ENCODE results near the gene CACNB4.

Gene CACNB4

DNA sequence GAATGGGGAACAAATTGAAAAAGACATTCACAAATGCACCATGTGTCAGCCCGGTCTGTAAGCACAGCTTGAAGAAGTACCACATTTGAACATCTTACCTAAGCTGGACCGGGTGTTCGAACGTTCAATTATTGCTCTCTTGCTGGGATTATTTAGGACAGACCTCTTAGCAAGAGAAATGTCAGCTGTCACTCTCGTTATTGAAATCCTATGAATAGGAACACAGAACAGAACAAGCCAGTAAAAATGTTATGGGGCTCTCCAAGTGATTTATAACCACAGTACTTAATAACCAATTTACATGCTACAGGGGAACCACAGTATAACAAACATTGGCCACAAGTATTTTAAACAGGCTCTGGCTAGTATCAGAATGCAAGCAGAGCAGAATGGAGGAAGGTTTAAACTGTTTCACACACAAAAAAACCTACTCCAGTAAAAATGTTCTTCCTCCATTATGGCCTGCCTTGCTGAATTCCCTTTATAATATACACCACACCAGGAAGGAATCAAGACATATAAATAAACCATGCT is 238.2 kb downstream of the CACNB4 start:
- no peak for DNase-seq (ENCODE audit: low read depth, low spot score)
- no peaks in the 10 kb centered on the region for H3K4me1 ChIP-seq (ENCODE audit: control insufficient read depth, insufficient read depth, low read length)
- no peaks in the 10 kb centered on the region for H3K36me3 ChIP-seq (ENCODE audit: control insufficient read depth, insufficient read depth, low read length)
- WGBS (ENCODE audit: insufficient coverage, insufficient read length), result no CpG with 5 or more reads among the region's 5 CpGs
- no peaks in the 10 kb centered on the region for H3K9me3 ChIP-seq (ENCODE audit: control insufficient read depth, insufficient read depth, low read length)
- H3K27ac ChIP-seq (ENCODE audit: low read length), result no peak overlapping the region
- H3K4me3 ChIP-seq (ENCODE audit: low read length), result no peak overlapping the region
- no peaks in the 10 kb centered on the region for H3K27me3 ChIP-seq (ENCODE audit: control insufficient read depth, insufficient read depth, low read length)

DNA sequence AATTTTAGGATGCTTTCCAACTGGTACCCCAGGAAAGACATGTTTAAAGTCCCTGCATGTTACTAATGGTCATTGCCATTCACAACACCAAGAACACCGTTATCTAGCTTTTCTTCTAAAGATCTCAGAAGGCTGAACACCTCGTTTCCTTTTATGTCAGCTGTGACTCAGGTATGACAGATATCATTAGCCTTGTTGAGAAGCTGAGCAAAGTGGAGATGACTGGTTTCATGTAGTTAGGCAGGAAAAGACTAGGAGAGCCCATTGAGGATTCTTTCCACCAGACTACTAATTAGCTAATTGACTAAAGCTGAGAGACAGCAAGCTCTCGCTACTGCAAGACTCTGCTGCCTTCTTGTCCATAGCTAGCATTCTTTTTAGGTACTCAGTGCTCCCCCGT is 238.6 kb downstream of the CACNB4 start:
- Histone ChIP-seq H3K36me3 (ENCODE audit: control insufficient read depth, insufficient read depth, low read length) (no peaks in the 10 kb centered on the region), H3K4me3 (ENCODE audit: low read length) (no peak overlapping the region), H3K27me3 (ENCODE audit: control insufficient read depth, insufficient read depth, low read length) (no peaks in the 10 kb centered on the region), H3K4me1 (ENCODE audit: control insufficient read depth, insufficient read depth, low read length) (no peaks in the 10 kb centered on the region), H3K27ac (ENCODE audit: low read length) (no peak overlapping the region), H3K9me3 (ENCODE audit: control insufficient read depth, insufficient read depth, low read length) (no peaks in the 10 kb centered on the region)
- no CpG with 5 or more reads among the region's 4 CpGs for WGBS (ENCODE audit: insufficient coverage, insufficient read length)
- no peak for DNase-seq (ENCODE audit: low read depth, low spot score)

DNA sequence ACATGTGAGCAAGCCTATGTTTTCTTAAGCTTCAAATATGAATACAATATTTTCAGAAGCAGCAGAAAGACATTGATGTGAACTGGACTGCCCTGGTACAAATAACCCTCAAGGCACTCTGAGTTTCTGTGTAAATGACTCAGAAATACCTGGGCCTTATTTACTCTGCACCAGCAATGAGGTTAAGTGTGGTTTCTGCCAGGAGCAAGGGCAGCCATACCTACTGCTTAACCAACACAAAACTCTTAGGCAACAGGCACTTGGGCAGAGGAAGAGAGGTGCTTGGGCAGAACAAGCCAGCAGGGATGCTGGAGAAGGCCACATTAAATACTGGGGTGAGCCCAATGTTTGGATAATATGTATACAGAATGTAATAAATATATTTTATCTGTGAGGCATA is 241.2 kb downstream of the CACNB4 start:
- DNase-seq (ENCODE audit: low read depth, low spot score), result no peak
- Histone ChIP-seq H3K9me3 (ENCODE audit: control insufficient read depth, insufficient read depth, low read length) (no peaks in the 10 kb centered on the region), H3K4me3 (ENCODE audit: low read length) (no peak overlapping the region), H3K27me3 (ENCODE audit: control insufficient read depth, insufficient read depth, low read length) (no peaks in the 10 kb centered on the region), H3K27ac (ENCODE audit: low read length) (no peak overlapping the region), H3K36me3 (ENCODE audit: control insufficient read depth, insufficient read depth, low read length) (no peaks in the 10 kb centered on the region), H3K4me1 (ENCODE audit: control insufficient read depth, insufficient read depth, low read length) (no peaks in the 10 kb centered on the region)

DNA sequence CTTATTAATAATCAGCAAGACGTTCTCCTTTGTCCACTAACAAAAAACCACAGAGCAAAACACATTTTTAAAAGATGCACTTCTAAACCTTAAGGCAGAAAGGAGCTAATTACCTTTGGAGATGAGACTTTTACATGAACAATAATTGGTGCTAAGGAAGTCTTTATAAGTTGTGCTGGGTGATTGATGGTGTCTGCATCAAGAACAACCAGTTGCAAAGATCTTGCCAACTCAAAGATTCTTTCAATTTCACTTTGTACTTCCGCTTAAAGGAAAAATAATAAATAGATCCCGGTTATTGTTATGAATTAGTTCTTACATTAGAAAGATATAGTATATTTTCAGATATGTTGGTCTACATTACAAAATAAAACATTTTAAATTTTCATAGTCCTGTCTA is 243.7 kb downstream of the CACNB4 start:
- no peak for DNase-seq (ENCODE audit: low read depth, low spot score)
- Histone ChIP-seq H3K36me3 (ENCODE audit: control insufficient read depth, insufficient read depth, low read length) (no peaks in the 10 kb centered on the region), H3K4me3 (ENCODE audit: low read length) (no peak overlapping the region), H3K9me3 (ENCODE audit: control insufficient read depth, insufficient read depth, low read length) (no peaks in the 10 kb centered on the region), H3K27me3 (ENCODE audit: control insufficient read depth, insufficient read depth, low read length) (no peaks in the 10 kb centered on the region), H3K27ac (ENCODE audit: low read length) (no peak overlapping the region), H3K4me1 (ENCODE audit: control insufficient read depth, insufficient read depth, low read length) (no peaks in the 10 kb centered on the region)
- no CpG with 5 or more reads among the region's 3 CpGs for WGBS (ENCODE audit: insufficient coverage, insufficient read length)

DNA sequence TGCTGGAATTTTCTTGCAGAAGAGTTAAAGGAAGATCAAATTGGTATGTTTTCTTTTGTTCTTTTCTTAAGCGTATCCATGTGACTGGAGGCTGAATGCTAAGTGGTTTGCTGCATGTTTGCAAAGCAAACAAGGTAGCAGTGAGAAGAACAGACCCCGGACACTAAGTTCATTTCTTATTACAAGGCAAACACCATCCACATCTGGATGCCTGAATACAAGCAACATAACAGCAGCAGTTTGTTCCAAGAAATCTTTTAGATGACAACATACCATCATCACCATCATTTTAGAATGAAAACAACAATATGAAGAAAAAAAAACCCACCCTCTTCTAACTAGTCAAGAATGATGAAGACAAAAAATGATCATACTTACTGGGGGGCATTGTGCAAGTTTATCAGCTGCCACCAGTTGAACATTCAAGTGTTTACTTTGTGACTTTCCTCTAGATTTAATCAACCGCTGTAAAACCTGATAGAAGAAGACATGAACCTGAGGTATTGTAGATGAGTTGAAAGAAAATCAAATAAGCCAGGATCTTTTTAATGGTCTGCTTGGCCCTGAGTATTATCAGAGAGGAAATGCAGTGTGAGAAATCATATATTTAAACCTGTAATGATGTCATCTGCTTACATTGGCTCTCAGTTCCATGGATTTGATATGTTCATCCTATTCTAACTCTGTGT is 245.6 kb downstream of the CACNB4 start:
- Histone ChIP-seq H3K27me3 (ENCODE audit: control insufficient read depth, insufficient read depth, low read length) (no peaks in the 10 kb centered on the region), H3K4me1 (ENCODE audit: control insufficient read depth, insufficient read depth, low read length) (no peaks in the 10 kb centered on the region), H3K9me3 (ENCODE audit: control insufficient read depth, insufficient read depth, low read length) (no peaks in the 10 kb centered on the region), H3K36me3 (ENCODE audit: control insufficient read depth, insufficient read depth, low read length) (no peaks in the 10 kb centered on the region), H3K4me3 (ENCODE audit: low read length) (no peak overlapping the region), H3K27ac (ENCODE audit: low read length) (no peak overlapping the region)
- WGBS (ENCODE audit: insufficient coverage, insufficient read length), result no CpG with 5 or more reads among the region's 3 CpGs
- no peak for DNase-seq (ENCODE audit: low read depth, low spot score)

DNA sequence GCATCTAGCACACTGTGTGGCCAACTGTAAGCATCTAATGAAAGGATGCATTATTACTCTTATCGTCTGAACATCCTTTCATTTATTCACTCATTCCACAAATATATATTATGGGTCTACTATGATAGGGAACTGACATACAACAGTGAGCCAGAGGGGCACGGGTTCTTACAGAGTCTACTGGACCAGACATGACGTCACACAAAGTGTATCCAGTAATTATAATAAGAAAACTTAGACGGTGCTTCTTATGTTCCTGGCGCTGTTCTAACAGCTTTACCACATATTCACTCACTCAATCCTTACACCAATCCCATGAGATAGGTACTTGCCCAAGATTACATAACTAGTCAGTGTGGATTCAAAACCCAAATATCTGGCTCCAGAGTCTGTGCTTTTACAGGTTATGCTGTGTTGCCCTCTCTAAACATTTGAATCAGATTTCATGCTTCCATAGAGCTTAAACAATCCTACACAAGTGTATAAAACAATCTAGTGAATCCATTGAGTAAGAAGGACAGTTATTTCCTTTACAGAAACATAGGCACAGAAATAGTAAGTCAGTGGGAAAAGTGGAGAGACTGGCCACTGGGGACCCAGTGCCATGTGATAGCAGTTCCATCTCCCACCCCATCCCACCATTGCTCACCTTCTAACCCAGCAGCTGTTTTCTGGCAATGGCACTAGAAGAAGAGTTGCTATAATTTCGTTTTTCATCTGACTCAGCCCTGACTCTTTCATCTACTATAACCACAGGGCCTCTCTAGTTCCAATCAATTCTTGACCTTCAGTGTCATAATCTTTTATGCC is 246.4 kb downstream of the CACNB4 start:
- no peak for DNase-seq (ENCODE audit: low read depth, low spot score)
- Histone ChIP-seq H3K4me3 (ENCODE audit: low read length) (no peak overlapping the region), H3K36me3 (ENCODE audit: control insufficient read depth, insufficient read depth, low read length) (no peaks in the 10 kb centered on the region), H3K9me3 (ENCODE audit: control insufficient read depth, insufficient read depth, low read length) (no peaks in the 10 kb centered on the region), H3K27me3 (ENCODE audit: control insufficient read depth, insufficient read depth, low read length) (no peaks in the 10 kb centered on the region), H3K4me1 (ENCODE audit: control insufficient read depth, insufficient read depth, low read length) (no peaks in the 10 kb centered on the region), H3K27ac (ENCODE audit: low read length) (no peak overlapping the region)
- WGBS (ENCODE audit: insufficient coverage, insufficient read length), result no CpG with 5 or more reads among the region's 6 CpGs

DNA sequence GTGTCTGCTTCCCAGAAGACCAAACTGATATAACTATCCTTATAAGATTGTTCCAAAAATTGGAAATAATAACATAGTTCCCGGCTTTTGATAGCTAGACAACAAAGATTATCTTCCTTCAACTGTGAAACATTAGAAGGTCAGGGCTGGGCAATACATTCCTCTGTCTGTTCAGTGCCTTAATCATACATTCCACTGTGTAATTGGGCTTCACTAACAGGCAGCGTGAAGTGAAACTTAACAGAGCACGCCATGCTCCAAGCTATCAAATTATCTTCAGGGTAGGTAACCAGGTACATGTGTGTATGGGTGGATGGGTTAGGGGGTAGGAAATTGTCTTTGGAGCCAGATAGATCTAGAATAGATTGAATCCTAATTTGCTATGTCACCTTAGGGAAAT is 247.1 kb downstream of the CACNB4 start:
- DNase-seq (ENCODE audit: low read depth, low spot score), result no peak
- no peaks in the 10 kb centered on the region for H3K36me3 ChIP-seq (ENCODE audit: control insufficient read depth, insufficient read depth, low read length)
- H3K4me3 ChIP-seq (ENCODE audit: low read length), result no peak overlapping the region
- no peaks in the 10 kb centered on the region for H3K4me1 ChIP-seq (ENCODE audit: control insufficient read depth, insufficient read depth, low read length)
- no peak overlapping the region for H3K27ac ChIP-seq (ENCODE audit: low read length)
- WGBS (ENCODE audit: insufficient coverage, insufficient read length), result no CpG with 5 or more reads among the region's 3 CpGs
- no peaks in the 10 kb centered on the region for H3K9me3 ChIP-seq (ENCODE audit: control insufficient read depth, insufficient read depth, low read length)
- H3K27me3 ChIP-seq (ENCODE audit: control insufficient read depth, insufficient read depth, low read length), result no peaks in the 10 kb centered on the region

DNA sequence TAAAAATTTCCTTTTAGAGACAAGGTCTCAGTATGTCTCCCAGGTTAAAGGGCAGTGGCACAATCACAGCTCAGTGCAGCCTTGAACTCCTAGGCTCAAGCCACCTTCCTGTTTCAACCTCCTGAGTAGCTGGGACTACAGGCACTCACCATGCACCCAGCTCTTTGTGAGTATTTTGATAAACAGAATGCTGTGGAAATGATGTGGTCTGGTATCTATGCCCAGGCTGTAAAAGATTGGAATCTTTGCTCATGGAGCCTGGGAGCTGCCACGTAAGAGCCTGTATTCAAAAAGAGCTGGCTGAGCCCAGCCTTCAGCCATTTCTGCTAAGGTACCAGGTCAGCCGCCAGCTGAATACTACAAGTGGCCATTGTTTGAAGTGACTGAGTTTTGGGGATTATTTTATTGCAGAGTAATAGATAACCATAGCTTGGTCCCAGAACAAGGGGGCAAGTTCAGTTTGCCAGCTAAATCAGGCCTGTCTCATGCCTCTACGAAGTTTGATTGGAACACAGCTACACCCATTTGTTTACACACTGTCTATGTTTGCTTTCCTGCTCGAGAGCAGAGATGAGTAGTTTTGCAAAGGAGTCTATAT is 249.3 kb downstream of the CACNB4 start:
- no peak for DNase-seq (ENCODE audit: low read depth, low spot score)
- Histone ChIP-seq H3K27me3 (ENCODE audit: control insufficient read depth, insufficient read depth, low read length) (no peaks in the 10 kb centered on the region), H3K4me1 (ENCODE audit: control insufficient read depth, insufficient read depth, low read length) (no peaks in the 10 kb centered on the region), H3K9me3 (ENCODE audit: control insufficient read depth, insufficient read depth, low read length) (no peaks in the 10 kb centered on the region), H3K4me3 (ENCODE audit: low read length) (no peak overlapping the region), H3K27ac (ENCODE audit: low read length) (no peak overlapping the region), H3K36me3 (ENCODE audit: control insufficient read depth, insufficient read depth, low read length) (no peaks in the 10 kb centered on the region)
- no CpG with 5 or more reads among the region's 4 CpGs for WGBS (ENCODE audit: insufficient coverage, insufficient read length)

DNA sequence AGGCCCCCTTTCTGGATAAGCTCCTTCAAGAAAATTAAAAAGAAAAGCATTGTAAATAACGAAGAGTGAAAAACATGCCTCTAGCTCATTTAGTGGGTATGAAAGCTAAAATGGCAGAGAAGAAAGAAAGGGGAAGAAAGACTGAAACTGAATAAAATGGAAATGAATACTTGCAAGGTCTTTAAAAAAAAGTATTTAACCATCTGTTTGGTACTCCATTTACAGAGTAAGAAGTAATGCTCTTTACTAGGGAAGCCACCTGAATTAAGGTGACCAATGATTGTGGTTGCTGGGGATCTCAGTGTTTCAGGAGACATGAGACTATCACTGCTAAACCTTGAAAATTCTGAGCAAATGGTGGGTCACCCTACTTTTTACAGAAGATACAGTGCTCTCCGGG is 253.0 kb downstream of the CACNB4 start:
- H3K36me3 ChIP-seq (ENCODE audit: control insufficient read depth, insufficient read depth, low read length), result no peaks in the 10 kb centered on the region
- no CpG with 5 or more reads among the region's 2 CpGs for WGBS (ENCODE audit: insufficient coverage, insufficient read length)

DNA sequence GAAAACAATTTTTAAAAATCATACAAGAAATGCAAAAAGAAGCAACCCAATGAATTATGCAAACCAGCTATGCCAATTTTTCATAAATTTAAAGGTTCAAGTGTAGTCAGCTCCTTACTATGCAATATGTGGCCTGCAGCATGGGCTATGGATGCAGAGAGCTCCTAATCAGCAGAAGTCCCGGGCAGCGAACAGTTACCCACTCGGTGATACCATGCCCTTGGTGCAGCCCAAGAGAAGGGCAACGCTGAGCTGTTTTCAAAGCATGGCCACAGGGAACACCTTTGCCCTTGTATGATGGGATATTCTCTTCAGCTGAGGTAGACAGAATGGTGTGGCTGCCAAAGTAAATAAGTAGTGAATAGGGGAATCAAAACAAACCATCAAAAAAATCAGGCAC is 253.4 kb downstream of the CACNB4 start:
- Histone ChIP-seq H3K27ac (ENCODE audit: low read length) (no peak overlapping the region), H3K9me3 (ENCODE audit: control insufficient read depth, insufficient read depth, low read length) (no peaks in the 10 kb centered on the region), H3K27me3 (ENCODE audit: control insufficient read depth, insufficient read depth, low read length) (no peaks in the 10 kb centered on the region), H3K4me3 (ENCODE audit: low read length) (no peak overlapping the region), H3K36me3 (ENCODE audit: control insufficient read depth, insufficient read depth, low read length) (no peaks in the 10 kb centered on the region), H3K4me1 (ENCODE audit: control insufficient read depth, insufficient read depth, low read length) (no peaks in the 10 kb centered on the region)
- no CpG with 5 or more reads among the region's 4 CpGs for WGBS (ENCODE audit: insufficient coverage, insufficient read length)
- no peak for DNase-seq (ENCODE audit: low read depth, low spot score)

More for the DNA sequence above, 253.0 kb downstream of the CACNB4 start:
- DNase-seq (ENCODE audit: low read depth, low spot score), result no peak
- H3K27me3 ChIP-seq (ENCODE audit: control insufficient read depth, insufficient read depth, low read length), result no peaks in the 10 kb centered on the region
- no peaks in the 10 kb centered on the region for H3K4me1 ChIP-seq (ENCODE audit: control insufficient read depth, insufficient read depth, low read length)
- H3K4me3 ChIP-seq (ENCODE audit: low read length), result no peak overlapping the region
- H3K27ac ChIP-seq (ENCODE audit: low read length), result no peak overlapping the region
- no peaks in the 10 kb centered on the region for H3K9me3 ChIP-seq (ENCODE audit: control insufficient read depth, insufficient read depth, low read length)

Measured in iPS DF 6.9 (cell line).